GM12872 (cell line): ENCODE data around the gene EEIG2.

Experiments used
- TF ChIP-seq, protein P1 (sequence below): IDR thresholded peaks from 3 replicates; pipeline ENCODE4 v1.5.1; 2011; ENCODE audit warnings: low read depth, mild to moderate bottlenecking, low read length, moderate library complexity; ENCODE audit not compliant: insufficient read depth

The EEIG2 gene

DNA sequence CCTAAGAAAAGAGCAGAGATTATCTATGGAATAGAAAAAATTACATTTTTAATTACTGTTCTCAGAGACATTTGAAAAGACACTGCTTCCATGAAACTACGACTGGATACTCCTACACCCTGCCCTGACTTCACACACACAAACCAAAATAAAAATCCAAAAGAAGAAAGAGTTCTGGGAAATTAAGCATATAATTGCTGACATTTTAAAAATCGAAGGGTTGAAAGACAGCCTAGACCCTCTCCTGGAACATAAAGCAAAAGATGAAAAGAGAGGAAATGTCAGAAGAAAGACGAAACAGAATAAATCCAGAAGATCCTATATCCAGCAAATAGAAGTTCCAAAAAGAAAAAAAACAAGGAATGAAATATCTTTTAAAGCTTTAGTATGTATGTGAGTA, 32.8 kb upstream of the EEIG2 start:
- TF ChIP-seq, protein P1, sequence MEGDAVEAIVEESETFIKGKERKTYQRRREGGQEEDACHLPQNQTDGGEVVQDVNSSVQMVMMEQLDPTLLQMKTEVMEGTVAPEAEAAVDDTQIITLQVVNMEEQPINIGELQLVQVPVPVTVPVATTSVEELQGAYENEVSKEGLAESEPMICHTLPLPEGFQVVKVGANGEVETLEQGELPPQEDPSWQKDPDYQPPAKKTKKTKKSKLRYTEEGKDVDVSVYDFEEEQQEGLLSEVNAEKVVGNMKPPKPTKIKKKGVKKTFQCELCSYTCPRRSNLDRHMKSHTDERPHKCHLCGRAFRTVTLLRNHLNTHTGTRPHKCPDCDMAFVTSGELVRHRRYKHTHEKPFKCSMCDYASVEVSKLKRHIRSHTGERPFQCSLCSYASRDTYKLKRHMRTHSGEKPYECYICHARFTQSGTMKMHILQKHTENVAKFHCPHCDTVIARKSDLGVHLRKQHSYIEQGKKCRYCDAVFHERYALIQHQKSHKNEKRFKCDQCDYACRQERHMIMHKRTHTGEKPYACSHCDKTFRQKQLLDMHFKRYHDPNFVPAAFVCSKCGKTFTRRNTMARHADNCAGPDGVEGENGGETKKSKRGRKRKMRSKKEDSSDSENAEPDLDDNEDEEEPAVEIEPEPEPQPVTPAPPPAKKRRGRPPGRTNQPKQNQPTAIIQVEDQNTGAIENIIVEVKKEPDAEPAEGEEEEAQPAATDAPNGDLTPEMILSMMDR, result no peak

DNA sequence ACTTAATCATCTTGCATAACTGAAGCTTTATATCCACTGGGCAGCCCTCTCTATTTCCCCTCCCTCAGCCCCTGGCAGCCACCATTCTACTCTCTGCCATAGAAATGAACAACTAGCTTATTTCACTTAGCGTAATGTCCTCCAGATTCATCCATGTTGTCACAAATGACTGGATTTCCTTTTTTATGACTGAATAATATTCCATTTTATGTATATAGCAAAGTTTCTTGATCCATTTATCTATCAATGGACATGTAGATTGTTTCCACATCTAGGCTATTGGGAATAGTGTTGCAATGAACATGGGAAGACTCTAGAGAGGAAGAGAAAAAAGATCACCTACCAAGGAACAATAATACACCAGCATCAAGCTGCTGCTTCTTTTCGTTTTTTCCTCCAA, 32.1 kb upstream of the EEIG2 start:
- TF ChIP-seq, protein P1, result no peak

DNA sequence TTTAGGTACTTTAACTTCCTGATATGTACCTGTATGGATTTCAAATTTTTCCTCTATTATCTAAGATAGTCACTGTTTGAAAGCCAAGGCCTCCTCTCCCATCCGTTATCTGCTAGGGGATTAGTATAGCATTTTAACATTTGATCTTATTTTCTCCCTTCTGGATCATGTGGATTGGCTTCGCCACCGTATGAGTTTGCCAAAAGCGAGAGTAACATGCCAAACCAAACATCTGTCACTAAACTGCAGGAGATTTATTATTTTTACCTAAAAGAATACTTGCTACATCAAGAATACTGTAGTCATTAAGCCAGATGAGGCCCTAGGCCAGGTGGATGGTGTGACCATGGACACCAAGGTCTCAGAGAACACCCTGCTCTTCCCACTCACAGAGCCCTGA, 28.5 kb upstream of the EEIG2 start:
- TF ChIP-seq, protein P1, result no peak

DNA sequence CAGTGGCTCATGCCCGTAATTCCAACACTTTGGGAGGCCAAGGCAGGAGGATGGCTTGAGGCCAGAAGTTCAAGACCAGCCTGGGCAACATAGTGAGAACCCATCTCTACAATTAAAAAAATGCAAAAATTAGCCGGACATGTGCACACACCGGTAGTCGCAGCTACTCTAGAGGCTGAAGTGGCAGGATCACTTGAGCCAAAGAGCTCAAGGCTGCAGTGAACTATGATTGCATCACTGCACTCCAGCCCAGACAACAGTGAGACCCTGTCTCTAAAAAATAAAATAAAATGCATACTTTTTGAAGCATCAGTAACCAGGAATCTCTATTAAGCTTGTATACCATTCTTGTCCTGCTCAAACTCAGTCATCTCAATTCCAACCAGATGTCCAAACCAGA, 27.2 kb upstream of the EEIG2 start:
- TF ChIP-seq, protein P1, result no peak

DNA sequence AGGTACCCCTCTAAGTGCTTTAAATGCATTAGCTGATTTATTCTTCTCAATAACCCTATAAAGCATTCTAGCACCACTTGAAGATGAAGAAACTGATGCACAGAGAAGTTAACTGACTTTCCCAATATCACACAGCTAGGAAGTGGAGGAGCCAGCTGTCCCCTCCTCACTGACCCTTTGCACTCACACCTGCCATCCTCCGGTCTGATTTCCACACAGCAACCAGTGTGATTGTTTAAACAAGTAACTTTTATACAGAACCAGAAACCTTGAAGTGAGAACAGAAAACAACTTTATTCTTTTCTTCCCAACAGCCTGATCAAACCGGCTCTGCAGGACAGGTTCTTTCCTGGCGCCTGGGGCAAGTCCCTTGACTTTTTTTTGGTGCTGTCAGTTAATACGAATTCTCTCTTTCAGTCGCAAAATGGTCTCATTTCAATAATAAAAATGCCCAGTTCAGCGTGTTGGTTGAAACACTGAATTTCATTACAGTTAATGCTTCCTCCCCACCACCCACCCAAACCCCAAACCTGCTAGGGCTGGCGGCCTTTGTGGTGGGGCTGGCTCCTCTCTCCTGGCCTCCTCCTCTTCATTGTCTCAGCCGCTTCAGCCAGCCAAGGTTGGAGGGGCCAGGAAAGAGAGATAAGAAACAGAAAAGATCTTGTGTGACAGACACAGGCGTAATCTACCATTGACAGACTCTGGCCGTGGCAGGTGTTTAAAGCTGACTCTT, 26.4 kb upstream of the EEIG2 start:
- TF ChIP-seq, protein P1, result no peak

DNA sequence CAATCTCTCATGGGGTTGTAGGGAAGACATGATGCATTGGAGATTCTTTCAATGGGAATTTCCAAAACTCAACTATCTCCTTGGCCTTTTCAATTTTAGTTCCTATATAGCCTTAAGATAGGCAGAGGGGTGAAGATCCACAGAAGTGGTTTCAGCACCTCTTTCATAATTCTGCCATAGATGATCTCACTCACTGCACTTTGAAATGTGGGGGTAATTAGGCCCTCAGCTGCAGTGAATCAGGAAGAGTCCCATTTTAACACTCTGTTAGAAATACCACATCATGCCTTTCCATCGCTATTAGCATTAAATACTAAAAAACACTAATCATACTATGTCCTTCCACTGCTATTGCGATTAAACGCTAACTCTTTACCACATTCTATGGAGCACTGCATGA, 25.1 kb upstream of the EEIG2 start:
- TF ChIP-seq, protein P1, result no peak

DNA sequence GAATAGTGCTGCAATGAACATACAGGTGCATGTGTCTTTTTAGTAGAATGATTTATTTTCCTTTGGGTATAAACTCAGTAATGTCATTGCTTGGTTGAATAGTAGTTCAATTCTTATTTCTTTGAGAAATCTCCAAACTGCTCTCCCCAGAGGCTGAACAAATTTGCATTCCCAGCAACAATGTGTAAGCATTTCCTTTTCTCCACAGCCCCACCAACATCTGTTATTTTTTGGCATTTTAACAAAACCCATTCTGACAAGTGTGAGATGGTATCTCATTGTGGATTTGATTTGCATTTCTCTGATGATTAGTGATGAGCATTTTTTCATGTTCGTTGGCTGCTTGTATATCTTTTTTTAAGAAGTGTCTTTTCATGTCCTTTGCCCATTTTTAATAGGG, 21.9 kb upstream of the EEIG2 start:
- TF ChIP-seq, protein P1, result no peak
